SIG-M5 treated with dmso at 0.1 percent for 504 hours (cell line): Measurements from ENCODE around the gene MYBPH.
A peak's percentile ranks its signal among the peaks of the same experiment; 100 is the strongest.

ENCODE experiments used
- DNase-seq: peaks from one replicate; lab custom pipeline; 2025; ENCODE audit not compliant: unreplicated experiment; lab: John Stamatoyannopoulos, UW

The MYBPH gene

GRCh38 chr1:203179667-203180005, 4.0 kb upstream of the MYBPH start:
- no peak for DNase-seq

- peak; percentile 43 for DNase-seq
These were observed 3.4 kb upstream of the MYBPH start for GRCh38 chr1:203178821-203179666.

GRCh38 chr1:203178083-203178482, 2.5 kb upstream of the MYBPH start:
- DNase-seq, result no peak

GRCh38 chr1:203177470-203178039, 1.9 kb upstream of the MYBPH start:
- no peak for DNase-seq

DNA sequence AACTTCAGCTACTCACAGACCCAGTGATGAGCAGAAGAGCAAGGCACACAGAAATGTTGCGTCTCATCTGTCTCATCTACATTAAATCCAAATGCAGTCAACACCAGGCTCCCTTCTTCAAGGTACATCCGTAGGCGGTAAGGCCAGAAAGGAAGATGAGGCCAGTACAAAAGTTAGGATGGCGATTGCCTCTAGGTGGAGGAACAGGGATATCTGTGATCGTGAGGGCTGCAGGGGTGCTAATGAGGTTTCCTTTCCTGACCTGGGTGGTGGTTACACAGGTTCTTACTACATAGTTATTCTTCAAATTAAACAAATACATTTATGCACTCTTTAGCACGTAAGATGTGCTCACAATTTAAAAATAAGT, 1.4 kb upstream of the MYBPH start:
- no peak for DNase-seq

- no peak for DNase-seq
These were observed 828 bp upstream of the MYBPH start for GRCh38 chr1:203176273-203177035.

DNA sequence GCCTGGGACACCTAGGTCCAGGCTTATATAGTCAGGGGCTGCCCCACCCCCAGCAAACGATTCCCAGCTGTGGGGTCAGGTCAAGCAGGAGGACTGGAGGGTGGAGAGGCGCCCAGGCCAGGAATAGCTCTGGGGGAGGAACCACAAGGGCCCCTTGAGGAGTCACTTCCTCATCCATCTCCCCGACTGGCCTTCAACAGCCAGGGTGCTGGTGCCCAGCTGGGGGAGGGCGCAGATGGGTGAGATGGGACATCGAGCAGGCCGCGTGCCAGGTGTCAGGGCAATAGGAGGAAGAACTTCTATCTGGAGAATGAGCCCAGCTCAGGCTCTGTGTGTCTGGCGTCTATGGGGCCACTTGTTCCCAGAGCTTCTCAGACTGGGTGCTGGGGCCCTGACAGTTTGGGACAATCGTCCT, 208 bp upstream of the MYBPH start:
- peak; percentile 92 for DNase-seq

DNA sequence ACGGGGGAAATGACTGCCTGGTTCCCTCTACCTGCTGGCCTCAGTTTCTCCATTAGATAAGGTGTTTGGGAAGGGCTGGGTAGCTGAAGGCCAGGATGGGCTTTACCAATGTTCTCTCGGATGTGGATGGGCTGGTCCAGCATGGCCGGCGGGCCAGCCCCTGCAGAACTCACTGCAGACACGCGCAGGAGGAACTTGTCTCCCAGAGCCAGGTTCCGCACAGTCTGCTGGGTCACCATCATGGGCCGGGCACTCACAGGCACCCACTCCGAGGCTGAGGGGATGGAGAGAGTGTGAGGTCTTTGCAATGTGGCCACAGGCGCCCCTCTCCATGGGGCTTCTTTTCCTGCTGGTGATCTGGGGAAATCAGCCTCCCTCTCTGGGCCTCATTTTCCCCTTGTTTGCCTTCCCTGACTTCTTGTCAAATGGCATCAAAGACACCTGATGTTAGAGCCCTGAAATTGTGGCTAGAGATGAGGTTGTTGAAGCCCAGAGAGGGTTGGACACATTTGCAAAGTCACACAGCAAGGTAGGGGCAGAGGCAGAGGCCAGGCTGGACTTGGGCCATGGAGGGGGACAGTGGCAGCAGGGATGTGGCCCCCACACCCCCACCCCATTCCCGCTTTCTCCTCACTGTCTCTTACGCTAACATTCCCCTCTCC, 1.2 kb downstream of the MYBPH start:
- DNase-seq, result no peak

GRCh38 chr1:203173566-203173965, 2.1 kb downstream of the MYBPH start:
- no peak for DNase-seq

GRCh38 chr1:203173011-203173555, 2.5 kb downstream of the MYBPH start:
- DNase-seq, result no peak

DNA sequence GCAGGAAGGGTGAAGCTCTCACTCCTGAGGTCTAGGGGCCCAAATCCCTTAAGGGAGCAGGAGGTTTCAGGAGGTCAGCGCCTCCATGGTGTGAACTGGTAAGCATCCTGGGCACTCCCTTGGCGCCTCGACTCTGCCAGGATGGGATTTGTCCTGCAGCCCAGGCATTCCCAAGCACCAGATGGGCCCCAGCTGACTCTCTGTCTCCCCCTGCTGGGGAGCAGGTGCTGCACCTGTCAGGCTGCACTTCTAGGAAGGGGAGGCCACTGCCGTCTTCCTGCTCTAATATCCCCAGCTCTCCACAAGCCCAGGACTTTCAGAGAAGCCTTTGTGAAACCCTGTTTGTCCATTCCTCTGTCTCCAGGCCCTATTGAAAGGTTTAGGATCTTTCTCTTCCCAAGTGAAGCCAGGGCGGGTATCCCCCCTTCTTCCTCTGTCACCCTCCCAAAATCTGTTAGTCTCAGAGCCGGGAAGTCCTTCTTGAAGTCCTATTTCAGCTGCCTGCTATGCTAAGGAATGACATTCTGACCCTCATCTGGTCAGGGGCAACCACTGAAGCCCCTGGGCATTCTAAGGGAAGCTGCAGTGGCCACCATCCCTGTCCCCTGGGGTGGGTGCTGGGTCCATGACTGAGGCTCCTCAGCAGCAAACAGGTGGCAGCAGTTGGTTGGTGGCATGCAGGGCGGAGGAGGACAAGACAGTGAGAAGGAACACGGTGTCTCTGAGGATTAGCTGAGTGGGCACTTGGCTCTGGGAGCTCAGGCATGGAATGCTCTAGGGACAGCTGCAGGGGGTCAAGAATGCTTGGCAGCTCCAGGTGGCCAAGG, 3.2 kb downstream of the MYBPH start:
- DNase-seq, result peak; percentile 53

GRCh38 chr1:203171341-203172183, 4.1 kb downstream of the MYBPH start:
- DNase-seq, result no peak

DNA sequence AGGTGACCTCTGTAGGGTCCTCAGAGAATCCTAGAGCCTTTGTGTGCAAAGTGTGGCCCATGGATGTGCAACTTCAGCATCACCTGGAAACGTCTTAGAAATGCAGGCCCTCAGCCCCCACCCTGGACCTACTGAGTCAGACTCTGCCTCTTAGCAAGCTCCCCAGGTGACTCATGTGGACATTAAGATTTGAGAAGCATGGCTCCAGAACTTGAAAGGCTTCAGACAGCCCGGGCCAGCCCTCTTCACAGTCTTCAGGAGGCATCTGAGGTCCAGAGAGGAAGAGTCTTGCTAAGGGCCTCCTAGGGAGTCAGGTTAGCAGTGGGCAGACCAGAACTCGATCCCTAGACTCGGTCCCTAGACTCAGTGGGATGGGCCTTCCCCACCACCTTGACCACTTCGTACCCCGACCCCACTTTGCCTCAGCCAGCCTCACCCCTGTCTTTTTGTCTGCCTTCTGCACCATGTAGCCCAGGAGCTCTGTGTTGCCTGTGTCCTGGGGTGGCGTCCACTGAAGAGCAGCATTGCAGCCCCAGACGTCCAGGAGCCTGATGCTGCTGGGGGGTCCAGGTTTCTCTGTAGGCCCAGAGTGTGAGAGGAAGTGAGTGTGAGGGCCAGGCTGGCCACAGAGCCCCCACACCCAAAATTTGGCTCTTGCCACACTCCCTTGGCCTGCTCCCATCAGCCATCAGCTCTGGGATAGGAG, 4.8 kb downstream of the MYBPH start:
- no peak for DNase-seq

GRCh38 chr1:203169770-203170520, 5.7 kb downstream of the MYBPH start:
- DNase-seq, result peak; percentile 47

DNA sequence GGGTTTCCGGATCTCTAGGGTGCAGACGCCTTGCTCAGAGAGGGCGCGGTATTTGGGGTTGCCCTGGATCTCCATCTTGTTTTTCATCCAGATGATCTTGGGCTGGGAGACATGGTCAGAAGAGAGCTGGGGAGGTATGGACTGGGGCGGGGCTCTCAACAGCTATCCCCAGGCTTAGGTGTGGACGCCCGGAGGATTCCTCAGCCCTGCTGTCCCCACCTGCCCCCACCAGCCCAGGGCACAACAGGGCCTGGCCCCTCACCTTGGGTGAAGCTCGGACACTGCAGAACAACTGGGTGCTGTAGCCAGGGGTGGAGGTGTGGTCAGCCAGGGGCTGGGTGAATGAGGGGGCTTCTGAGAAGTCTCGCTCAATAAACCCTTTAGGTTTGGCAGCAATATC, 6.6 kb downstream of the MYBPH start:
- no peak for DNase-seq

GRCh38 chr1:203168256-203168786, 7.3 kb downstream of the MYBPH start:
- DNase-seq, result no peak

GRCh38 chr1:203167913-203168200, 7.8 kb downstream of the MYBPH start:
- no peak for DNase-seq
